ENCODE results near the gene MAP1LC3B. TPM values are rescaled to one million over a fixed set of nuclear protein-coding genes. Genes with fewer than 3 reads are reported as not detected.

Gene MAP1LC3B
- total RNA-seq, 1 donor from 2014 or later, result 297 TPM

- no peak for DNase-seq
- H3K27ac Mint-ChIP-seq (ENCODE audit: unreplicated experiment), result no peak overlapping the region
- H3K36me3 Mint-ChIP-seq (ENCODE audit: unreplicated experiment), result peaks cover 4% of the 10 kb centered on the region
- H3K4me3 Mint-ChIP-seq (ENCODE audit: unreplicated experiment), result no peak overlapping the region
- H3K27me3 Mint-ChIP-seq (ENCODE audit: unreplicated experiment), result peaks cover 4% of the 10 kb centered on the region
- H3K4me1 Mint-ChIP-seq (ENCODE audit: low read depth, unreplicated experiment), result peaks cover 23% of the 10 kb centered on the region
- peaks cover 5% of the 10 kb centered on the region for H3K9me3 Mint-ChIP-seq (ENCODE audit: unreplicated experiment)
- no peak for TF ChIP-seq CTCF (IDR thresholded peaks at IDR 0.05; ENCODE audit: partially characterized antibody, unreplicated experiment)
Observed at GRCh38 chr16:87344165-87344930, 47.8 kb upstream of the MAP1LC3B start.

GRCh38 chr16:87344931-87345631 lies 47.1 kb upstream of the MAP1LC3B start:
- peaks cover 5% of the 10 kb centered on the region for H3K9me3 Mint-ChIP-seq (ENCODE audit: unreplicated experiment)
- peak overlapping the region; percentile 3 for H3K27ac Mint-ChIP-seq (ENCODE audit: unreplicated experiment)
- H3K36me3 Mint-ChIP-seq (ENCODE audit: unreplicated experiment), result peaks cover 4% of the 10 kb centered on the region
- H3K4me1 Mint-ChIP-seq (ENCODE audit: low read depth, unreplicated experiment), result peaks cover 28% of the 10 kb centered on the region
- peaks cover 7% of the 10 kb centered on the region for H3K27me3 Mint-ChIP-seq (ENCODE audit: unreplicated experiment)
- no peak for TF ChIP-seq CTCF (IDR thresholded peaks at IDR 0.05; ENCODE audit: partially characterized antibody, unreplicated experiment)
- no peak overlapping the region for H3K4me3 Mint-ChIP-seq (ENCODE audit: unreplicated experiment)
- DNase-seq, result no peak

GRCh38 chr16:87345726-87346424 lies 46.3 kb upstream of the MAP1LC3B start:
- Mint-ChIP-seq H3K9me3 (ENCODE audit: unreplicated experiment) (peaks cover 9% of the 10 kb centered on the region), H3K4me3 (ENCODE audit: unreplicated experiment) (no peak overlapping the region), H3K27me3 (ENCODE audit: unreplicated experiment) (peaks cover 6% of the 10 kb centered on the region), H3K27ac (ENCODE audit: unreplicated experiment) (peak overlapping the region; percentile 3), H3K4me1 (ENCODE audit: low read depth, unreplicated experiment) (peaks cover 33% of the 10 kb centered on the region), H3K36me3 (ENCODE audit: unreplicated experiment) (peaks cover 4% of the 10 kb centered on the region)
- no peak for DNase-seq
- TF ChIP-seq CTCF (IDR thresholded peaks at IDR 0.05; ENCODE audit: partially characterized antibody, unreplicated experiment), result no peak

DNA sequence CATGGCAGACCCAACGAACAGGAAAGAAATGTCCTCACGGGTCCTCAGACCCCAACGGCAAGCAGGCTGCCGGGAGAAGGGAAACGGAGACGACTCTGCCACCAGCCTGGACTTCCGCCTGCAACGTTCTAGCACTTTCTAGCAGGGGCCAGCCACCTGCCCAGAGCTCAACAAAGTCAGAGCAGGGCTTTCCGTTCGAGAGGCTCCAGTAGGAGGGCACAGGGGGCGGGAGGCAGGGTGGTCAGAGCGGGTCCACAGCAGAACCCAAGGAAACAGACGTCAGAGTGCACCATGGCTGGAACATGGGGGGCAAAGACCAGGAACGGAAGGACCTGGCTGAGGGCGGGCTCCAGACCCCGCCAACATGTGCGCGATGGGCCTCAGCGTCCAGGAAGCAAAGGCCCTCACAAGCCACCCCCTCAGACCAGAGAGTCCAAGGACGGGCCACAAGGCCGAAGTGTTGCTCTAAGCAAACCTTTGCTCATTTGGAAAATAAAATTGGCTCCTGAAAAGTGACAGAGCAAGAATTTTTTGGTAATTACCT lies 45.5 kb upstream of the MAP1LC3B start:
- DNase-seq, result no peak
- H3K27me3 Mint-ChIP-seq (ENCODE audit: unreplicated experiment), result peaks cover 6% of the 10 kb centered on the region
- TF ChIP-seq CTCF (IDR thresholded peaks at IDR 0.05; ENCODE audit: partially characterized antibody, unreplicated experiment), result no peak
- no peak overlapping the region for H3K27ac Mint-ChIP-seq (ENCODE audit: unreplicated experiment)
- H3K4me1 Mint-ChIP-seq (ENCODE audit: low read depth, unreplicated experiment), result peaks cover 40% of the 10 kb centered on the region
- peaks cover 15% of the 10 kb centered on the region for H3K9me3 Mint-ChIP-seq (ENCODE audit: unreplicated experiment)
- peaks cover 4% of the 10 kb centered on the region for H3K36me3 Mint-ChIP-seq (ENCODE audit: unreplicated experiment)
- H3K4me3 Mint-ChIP-seq (ENCODE audit: unreplicated experiment), result no peak overlapping the region
